ENCODE measurements around the gene FOXO6.

The FOXO6 gene

GRCh38 chr1:41374711-41375110 is 13.5 kb downstream of the FOXO6 start:
- Histone ChIP-seq H2AFZ (ENCODE audit: low read length) (no peak overlapping the region), H3K79me1 (ENCODE audit: low read depth, low read length) (no peaks in the 10 kb centered on the region), H2BK12ac (ENCODE audit: low read length) (no peak overlapping the region), H3K23ac (ENCODE audit: low read depth, low read length, poor library complexity) (no peak overlapping the region), H2BK120ac (ENCODE audit: low read depth, low read length) (no peak overlapping the region), H4K91ac (ENCODE audit: low read depth, low read length, poor library complexity) (no peak overlapping the region), H4K8ac (ENCODE audit: low read depth, low read length) (no peak overlapping the region), H2AK5ac (ENCODE audit: low read depth, low read length) (no peak overlapping the region), H3K36me3 (replicated peaks in 1 of 2; ENCODE audit: control insufficient read depth in 2 of 2, insufficient read depth in 2 of 2, low read length in 2 of 2) (no peaks in the 10 kb centered on the region), H2BK5ac (ENCODE audit: low read length) (no peak overlapping the region), H3K4me1 (ENCODE audit: control insufficient read depth in 2 of 2, insufficient read depth in 1 of 2, low read depth in 1 of 2, low read length in 2 of 2) (peaks cover 16 to 20% of the 10 kb centered on the region in 2 donors), H3K27ac (replicated peaks; ENCODE audit: low read length) (no peak overlapping the region), H3K27me3 (ENCODE audit: control insufficient read depth in 3 of 3, insufficient read depth in 3 of 3, low read depth in 1 of 3, low read length in 3 of 3) (peaks cover 0 to 60% (median under 1%) of the 10 kb centered on the region in 3 experiments), H3K4me3 (ENCODE audit: low read length in 2 of 2) (no peak overlapping the region), H3K18ac (ENCODE audit: low read length) (peak overlapping the region; percentile 46), H2BK15ac (ENCODE audit: low read length) (peak overlapping the region; percentile 10), H3K4me2 (ENCODE audit: insufficient read depth, low read length, poor library complexity, severe bottlenecking) (no peak overlapping the region), H3K14ac (ENCODE audit: low read length) (no peak overlapping the region), H3K4ac (ENCODE audit: low read length) (no peak overlapping the region), H3K9me3 (replicated peaks in 1 of 2; ENCODE audit: control insufficient read depth in 2 of 2, insufficient read depth in 1 of 2, low read depth in 1 of 2, low read length in 2 of 2) (no peaks in the 10 kb centered on the region), H3K9ac (ENCODE audit: low read depth, low read length, poor library complexity) (no peak overlapping the region)
- DNase-seq (ENCODE audit: low spot score), result no peak
- no CpG with 5 or more reads among the region's 6 CpGs for WGBS, 2 donors (ENCODE audit: extremely low coverage in 2 of 2, insufficient read length in 2 of 2, insufficient replicate concordance in 1 of 2)

DNA sequence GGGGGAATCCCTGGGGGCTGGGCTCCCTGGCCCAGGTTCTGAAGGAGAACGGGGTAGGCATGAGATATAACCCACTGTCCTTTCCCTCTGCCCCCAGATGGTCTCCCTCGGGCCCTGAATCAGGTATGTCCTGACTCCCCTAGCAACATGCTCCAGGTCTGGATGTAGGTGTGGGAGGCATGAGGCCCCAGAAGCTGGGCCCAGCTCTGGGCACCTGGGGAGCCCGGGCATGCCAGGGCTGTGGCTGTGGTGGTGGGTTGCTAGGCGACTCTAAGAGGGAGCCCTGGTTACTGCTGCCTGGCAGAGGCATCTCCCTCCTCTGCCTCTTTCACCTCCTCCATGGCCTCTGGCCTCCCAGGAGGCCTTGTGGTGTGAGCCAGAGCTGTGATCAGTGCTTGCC is 16.2 kb downstream of the FOXO6 start:
- H2BK5ac ChIP-seq (ENCODE audit: low read length), result no peak overlapping the region
- H2AK5ac ChIP-seq (ENCODE audit: low read depth, low read length), result peak overlapping the region; percentile 63
- H3K36me3 ChIP-seq (replicated peaks in 1 of 2; ENCODE audit: control insufficient read depth in 2 of 2, insufficient read depth in 2 of 2, low read length in 2 of 2), result no peaks in the 10 kb centered on the region
- H3K14ac ChIP-seq (ENCODE audit: low read length), result no peak overlapping the region
- H4K8ac ChIP-seq (ENCODE audit: low read depth, low read length), result no peak overlapping the region
- no peak overlapping the region for H3K23ac ChIP-seq (ENCODE audit: low read depth, low read length, poor library complexity)
- H3K4me3 ChIP-seq (ENCODE audit: low read length in 2 of 2), result no peak overlapping the region
- H2BK120ac ChIP-seq (ENCODE audit: low read depth, low read length), result no peak overlapping the region
- peak overlapping the region; percentile 41 for H4K91ac ChIP-seq (ENCODE audit: low read depth, low read length, poor library complexity)
- no peak overlapping the region for H3K4ac ChIP-seq (ENCODE audit: low read length)
- no CpG with 5 or more reads among the region's 4 CpGs for WGBS, 2 donors (ENCODE audit: extremely low coverage in 2 of 2, insufficient read length in 2 of 2, insufficient replicate concordance in 1 of 2)
- H3K4me2 ChIP-seq (ENCODE audit: insufficient read depth, low read length, poor library complexity, severe bottlenecking), result no peak overlapping the region
- no peaks in the 10 kb centered on the region for H3K79me1 ChIP-seq (ENCODE audit: low read depth, low read length)
- H3K27me3 ChIP-seq (ENCODE audit: control insufficient read depth in 3 of 3, insufficient read depth in 3 of 3, low read depth in 1 of 3, low read length in 3 of 3), result peaks cover 12 to 83% (median 27%) of the 10 kb centered on the region in 3 experiments
- H3K9ac ChIP-seq (ENCODE audit: low read depth, low read length, poor library complexity), result no peak overlapping the region
- no peak overlapping the region for H2AFZ ChIP-seq (ENCODE audit: low read length)
- peak overlapping the region; percentile 45 for H3K18ac ChIP-seq (ENCODE audit: low read length)
- H3K4me1 ChIP-seq (ENCODE audit: control insufficient read depth in 2 of 2, insufficient read depth in 1 of 2, low read depth in 1 of 2, low read length in 2 of 2), result peaks cover 3 to 6% of the 10 kb centered on the region in 2 donors
- no peak overlapping the region for H2BK12ac ChIP-seq (ENCODE audit: low read length)
- no peaks in the 10 kb centered on the region for H3K9me3 ChIP-seq (replicated peaks in 1 of 2; ENCODE audit: control insufficient read depth in 2 of 2, insufficient read depth in 1 of 2, low read depth in 1 of 2, low read length in 2 of 2)
- H3K27ac ChIP-seq (replicated peaks; ENCODE audit: low read length), result no peak overlapping the region
- no peak for DNase-seq (ENCODE audit: low spot score)
- H2BK15ac ChIP-seq (ENCODE audit: low read length), result peak overlapping the region; percentile 22

- Histone ChIP-seq H3K79me1 (ENCODE audit: low read depth, low read length) (no peaks in the 10 kb centered on the region), H2AK5ac (ENCODE audit: low read depth, low read length) (no peak overlapping the region), H3K4me1 (ENCODE audit: control insufficient read depth in 2 of 2, insufficient read depth in 1 of 2, low read depth in 1 of 2, low read length in 2 of 2) (peaks cover 0 to 4% of the 10 kb centered on the region in 2 donors), H3K9me3 (replicated peaks in 1 of 2; ENCODE audit: control insufficient read depth in 2 of 2, insufficient read depth in 1 of 2, low read depth in 1 of 2, low read length in 2 of 2) (no peaks in the 10 kb centered on the region), H4K91ac (ENCODE audit: low read depth, low read length, poor library complexity) (no peak overlapping the region), H2BK120ac (ENCODE audit: low read depth, low read length) (no peak overlapping the region), H2BK15ac (ENCODE audit: low read length) (no peak overlapping the region), H2AFZ (ENCODE audit: low read length) (no peak overlapping the region), H3K36me3 (replicated peaks in 1 of 2; ENCODE audit: control insufficient read depth in 2 of 2, insufficient read depth in 2 of 2, low read length in 2 of 2) (no peaks in the 10 kb centered on the region), H3K27ac (replicated peaks; ENCODE audit: low read length) (no peak overlapping the region), H3K4me2 (ENCODE audit: insufficient read depth, low read length, poor library complexity, severe bottlenecking) (no peak overlapping the region), H4K8ac (ENCODE audit: low read depth, low read length) (no peak overlapping the region), H3K4me3 (ENCODE audit: low read length in 2 of 2) (no peak overlapping the region), H2BK12ac (ENCODE audit: low read length) (no peak overlapping the region), H3K9ac (ENCODE audit: low read depth, low read length, poor library complexity) (no peak overlapping the region), H3K27me3 (ENCODE audit: control insufficient read depth in 3 of 3, insufficient read depth in 3 of 3, low read depth in 1 of 3, low read length in 3 of 3) (peaks cover 16 to 86% (median 36%) of the 10 kb centered on the region in 3 experiments), H3K23ac (ENCODE audit: low read depth, low read length, poor library complexity) (no peak overlapping the region), H3K18ac (ENCODE audit: low read length) (no peak overlapping the region), H3K4ac (ENCODE audit: low read length) (no peak overlapping the region), H3K14ac (ENCODE audit: low read length) (no peak overlapping the region), H2BK5ac (ENCODE audit: low read length) (no peak overlapping the region)
- DNase-seq (ENCODE audit: low spot score), result no peak
- no CpG with 5 or more reads among the region's 4 CpGs for WGBS, 2 donors (ENCODE audit: extremely low coverage in 2 of 2, insufficient read length in 2 of 2, insufficient replicate concordance in 1 of 2)
These were observed 17.0 kb downstream of the FOXO6 start for GRCh38 chr1:41378222-41378621.

DNA sequence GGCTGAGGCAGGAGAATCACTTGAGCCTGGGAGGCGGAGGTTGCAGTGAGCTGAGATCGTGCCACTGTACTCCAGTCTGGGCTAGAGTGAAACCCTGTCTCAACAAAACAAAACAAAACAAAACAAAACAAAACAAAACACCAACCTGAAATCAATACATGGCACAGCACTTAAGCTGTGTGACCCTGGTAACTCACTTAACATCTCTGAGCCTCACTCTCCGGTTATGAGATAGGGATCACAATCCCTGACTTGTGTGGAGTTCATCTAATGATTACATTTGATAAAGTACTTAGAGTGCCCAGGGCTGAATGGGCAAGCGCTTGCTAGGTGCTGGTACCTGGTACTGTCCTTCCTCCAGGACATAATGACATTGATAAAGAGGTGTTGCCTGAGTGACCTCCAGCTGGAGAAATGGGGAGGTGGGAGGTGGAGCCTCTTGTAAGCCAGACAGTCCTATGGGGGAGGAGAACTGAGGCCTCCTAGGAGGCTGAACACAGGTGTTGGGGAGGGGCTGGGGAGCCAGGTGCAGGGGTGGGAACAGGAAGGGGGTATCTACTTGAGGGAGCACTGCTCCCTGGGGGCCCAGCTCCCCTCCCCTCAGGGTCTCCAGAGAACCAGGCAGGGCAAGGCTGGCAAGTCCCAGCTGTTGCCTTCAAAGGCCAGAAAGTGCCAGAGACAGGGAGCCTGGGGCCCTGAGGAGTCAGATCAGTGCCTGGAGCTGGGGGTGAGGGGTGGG is 17.9 kb downstream of the FOXO6 start:
- no peaks in the 10 kb centered on the region for H3K9me3 ChIP-seq (replicated peaks in 1 of 2; ENCODE audit: control insufficient read depth in 2 of 2, insufficient read depth in 1 of 2, low read depth in 1 of 2, low read length in 2 of 2)
- no peak overlapping the region for H3K4me2 ChIP-seq (ENCODE audit: insufficient read depth, low read length, poor library complexity, severe bottlenecking)
- peak overlapping the region; percentile 80 for H2AK5ac ChIP-seq (ENCODE audit: low read depth, low read length)
- no peak for DNase-seq (ENCODE audit: low spot score)
- no peak overlapping the region for H3K14ac ChIP-seq (ENCODE audit: low read length)
- H3K9ac ChIP-seq (ENCODE audit: low read depth, low read length, poor library complexity), result peak overlapping the region; percentile 2
- H2BK5ac ChIP-seq (ENCODE audit: low read length), result no peak overlapping the region
- H3K23ac ChIP-seq (ENCODE audit: low read depth, low read length, poor library complexity), result peak overlapping the region; percentile 44
- no peak overlapping the region for H2BK15ac ChIP-seq (ENCODE audit: low read length)
- peaks cover 0 to 6% of the 10 kb centered on the region in 2 donors for H3K4me1 ChIP-seq (ENCODE audit: control insufficient read depth in 2 of 2, insufficient read depth in 1 of 2, low read depth in 1 of 2, low read length in 2 of 2)
- H2BK12ac ChIP-seq (ENCODE audit: low read length), result no peak overlapping the region
- no peak overlapping the region for H3K4ac ChIP-seq (ENCODE audit: low read length)
- no peaks in the 10 kb centered on the region for H3K36me3 ChIP-seq (replicated peaks in 1 of 2; ENCODE audit: control insufficient read depth in 2 of 2, insufficient read depth in 2 of 2, low read length in 2 of 2)
- H3K4me3 ChIP-seq (ENCODE audit: low read length in 2 of 2), result no peak overlapping the region
- H3K18ac ChIP-seq (ENCODE audit: low read length), result peak overlapping the region; percentile 52
- peaks cover 16 to 91% (median 45%) of the 10 kb centered on the region in 3 experiments for H3K27me3 ChIP-seq (ENCODE audit: control insufficient read depth in 3 of 3, insufficient read depth in 3 of 3, low read depth in 1 of 3, low read length in 3 of 3)
- no peak overlapping the region for H4K8ac ChIP-seq (ENCODE audit: low read depth, low read length)
- no peak overlapping the region for H2AFZ ChIP-seq (ENCODE audit: low read length)
- no peaks in the 10 kb centered on the region for H3K79me1 ChIP-seq (ENCODE audit: low read depth, low read length)
- H3K27ac ChIP-seq (replicated peaks; ENCODE audit: low read length), result no peak overlapping the region
- no peak overlapping the region for H2BK120ac ChIP-seq (ENCODE audit: low read depth, low read length)
- WGBS, 2 donors (ENCODE audit: extremely low coverage in 2 of 2, insufficient read length in 2 of 2, insufficient replicate concordance in 1 of 2), result no CpG with 5 or more reads among the region's 4 CpGs
- H4K91ac ChIP-seq (ENCODE audit: low read depth, low read length, poor library complexity), result no peak overlapping the region
